GM12801 (cell line): Measurements from ENCODE around the gene AARS2.

ENCODE experiments used
- TF ChIP-seq, protein P1 (sequence below): IDR thresholded peaks from one replicate; pipeline ENCODE4 v1.5.1; 2011; ENCODE audit warnings: control low read depth; ENCODE audit not compliant: insufficient read length; ENCODE audit errors: extremely low read depth

The AARS2 gene

DNA sequence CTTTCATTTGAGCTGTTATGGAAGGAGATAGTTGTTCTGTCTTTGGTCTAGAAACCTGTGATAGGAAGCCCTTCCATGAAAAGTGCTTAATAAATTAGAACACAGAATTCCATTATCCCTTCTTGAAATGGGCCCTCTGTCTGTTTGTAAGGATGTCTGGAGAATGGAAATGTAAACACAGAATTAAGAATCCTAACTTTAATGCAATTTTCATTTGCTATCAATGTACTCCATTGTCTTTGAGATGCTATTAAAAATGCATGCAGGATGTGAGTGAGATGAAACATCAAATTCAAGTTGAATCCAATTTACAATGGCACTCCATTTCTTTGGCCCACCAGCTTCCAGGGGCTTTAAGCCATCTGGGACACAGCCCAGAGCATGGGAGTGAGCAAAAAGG is 13.9 kb upstream of the AARS2 start:
- TF ChIP-seq, protein P1, sequence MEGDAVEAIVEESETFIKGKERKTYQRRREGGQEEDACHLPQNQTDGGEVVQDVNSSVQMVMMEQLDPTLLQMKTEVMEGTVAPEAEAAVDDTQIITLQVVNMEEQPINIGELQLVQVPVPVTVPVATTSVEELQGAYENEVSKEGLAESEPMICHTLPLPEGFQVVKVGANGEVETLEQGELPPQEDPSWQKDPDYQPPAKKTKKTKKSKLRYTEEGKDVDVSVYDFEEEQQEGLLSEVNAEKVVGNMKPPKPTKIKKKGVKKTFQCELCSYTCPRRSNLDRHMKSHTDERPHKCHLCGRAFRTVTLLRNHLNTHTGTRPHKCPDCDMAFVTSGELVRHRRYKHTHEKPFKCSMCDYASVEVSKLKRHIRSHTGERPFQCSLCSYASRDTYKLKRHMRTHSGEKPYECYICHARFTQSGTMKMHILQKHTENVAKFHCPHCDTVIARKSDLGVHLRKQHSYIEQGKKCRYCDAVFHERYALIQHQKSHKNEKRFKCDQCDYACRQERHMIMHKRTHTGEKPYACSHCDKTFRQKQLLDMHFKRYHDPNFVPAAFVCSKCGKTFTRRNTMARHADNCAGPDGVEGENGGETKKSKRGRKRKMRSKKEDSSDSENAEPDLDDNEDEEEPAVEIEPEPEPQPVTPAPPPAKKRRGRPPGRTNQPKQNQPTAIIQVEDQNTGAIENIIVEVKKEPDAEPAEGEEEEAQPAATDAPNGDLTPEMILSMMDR, result no peak

GRCh38 chr6:44321210-44321609 is 8.1 kb upstream of the AARS2 start:
- TF ChIP-seq, protein P1, result no peak

DNA sequence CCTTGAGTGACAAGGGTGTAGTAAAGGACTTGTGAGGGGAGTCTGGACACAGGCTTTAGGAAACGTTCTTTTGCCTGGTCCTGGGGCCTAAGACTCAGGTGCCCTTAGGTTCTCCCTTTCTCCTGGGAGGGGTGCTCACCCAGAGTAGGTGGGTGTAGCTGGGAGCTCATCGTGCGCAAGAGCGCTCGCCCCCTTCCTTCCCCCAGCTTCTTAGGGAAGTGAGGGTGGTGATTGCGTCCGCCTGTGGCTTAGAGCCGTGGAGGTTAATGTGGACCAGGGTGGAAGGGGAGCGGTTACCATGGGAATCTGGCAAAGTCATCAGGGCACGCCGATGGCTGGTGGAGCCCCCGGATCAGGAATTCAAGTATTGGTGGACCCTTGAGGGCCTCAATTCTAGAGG is 3.3 kb upstream of the AARS2 start:
- TF ChIP-seq, protein P1, result no peak

DNA sequence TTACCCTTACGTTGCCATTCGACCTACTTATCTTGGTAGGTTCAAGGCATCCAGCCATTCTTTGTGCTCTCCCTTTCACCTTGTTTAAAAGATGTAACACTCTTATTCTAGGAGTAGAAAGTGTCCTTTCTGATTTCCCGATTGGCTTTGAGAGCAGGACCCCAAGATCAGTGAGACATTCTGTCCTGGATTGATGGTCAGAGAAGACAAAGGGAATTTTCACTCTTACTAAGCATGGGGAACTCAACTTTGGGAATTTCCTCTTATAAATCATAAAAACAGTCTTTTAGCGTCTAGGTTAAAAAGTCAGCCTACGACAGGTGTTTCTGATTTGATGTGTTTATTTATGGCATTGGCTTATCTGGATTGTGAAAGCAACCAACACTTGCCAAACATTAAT is 2.8 kb upstream of the AARS2 start:
- TF ChIP-seq, protein P1, result no peak

GRCh38 chr6:44315516-44315915 is 2.4 kb upstream of the AARS2 start:
- TF ChIP-seq, protein P1, result no peak

DNA sequence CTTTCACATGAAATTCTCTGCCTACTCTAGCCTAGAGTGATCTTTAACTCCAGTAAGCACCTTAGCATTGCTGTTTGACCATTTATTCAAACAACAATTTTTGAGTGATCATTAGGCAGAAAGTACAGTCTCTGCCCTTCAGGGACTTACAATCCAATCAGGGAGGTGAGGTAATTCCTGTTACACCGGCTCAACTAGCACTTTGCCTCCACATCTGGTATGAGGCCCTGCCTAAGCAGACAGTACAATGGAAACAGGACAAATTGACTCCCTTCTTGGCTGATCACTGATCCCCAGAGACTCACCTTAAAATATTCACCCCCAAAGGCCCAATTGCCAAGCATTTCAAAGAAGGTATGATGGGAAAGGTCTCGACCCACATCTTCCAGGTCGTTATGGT is 1.4 kb downstream of the AARS2 start:
- TF ChIP-seq, protein P1, result no peak

DNA sequence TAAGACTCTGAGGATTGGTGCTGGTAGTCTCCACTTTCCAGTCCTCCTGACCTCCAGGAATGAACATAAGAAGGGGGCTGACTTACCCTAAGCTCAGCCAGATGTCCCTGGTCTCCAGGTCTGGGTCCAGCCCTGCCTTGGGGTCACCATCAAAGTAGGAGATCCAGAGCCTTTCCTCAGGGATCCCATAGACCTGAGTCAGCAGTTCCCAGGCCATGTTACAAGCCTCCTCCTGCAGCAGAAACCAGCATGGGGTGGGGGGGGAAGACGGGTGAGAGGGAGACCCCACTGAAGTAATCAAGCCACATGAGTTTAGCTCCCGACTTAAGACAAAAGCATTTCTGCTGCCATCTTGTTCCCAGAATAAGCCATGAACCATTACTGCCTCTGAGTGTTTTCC is 1.8 kb downstream of the AARS2 start:
- TF ChIP-seq, protein P1, result no peak

DNA sequence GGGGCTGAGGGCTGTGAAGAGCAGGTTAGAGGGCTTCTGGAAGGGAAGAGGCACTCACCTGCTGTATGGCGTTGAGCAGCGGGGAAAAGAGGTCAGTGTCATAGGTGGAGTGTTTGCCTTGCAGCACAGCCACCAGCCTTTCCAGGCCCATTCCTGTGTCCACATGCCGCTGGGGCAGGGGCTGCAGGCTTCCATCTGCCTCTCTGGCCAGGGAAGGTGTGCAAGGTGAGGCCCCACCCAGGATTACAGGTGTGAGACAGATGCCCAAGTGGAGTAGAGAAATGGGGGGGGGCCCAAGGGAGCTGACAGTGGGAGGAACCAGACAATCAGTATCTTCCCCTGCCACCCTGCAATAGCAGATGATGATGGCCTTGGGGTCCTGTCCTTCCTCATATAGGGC is 2.9 kb downstream of the AARS2 start:
- TF ChIP-seq, protein P1, result no peak
